ENCODE measurements around the gene MED23.
A peak's percentile ranks its signal among the peaks of the same experiment; 100 is the strongest.

The MED23 gene, protein sequence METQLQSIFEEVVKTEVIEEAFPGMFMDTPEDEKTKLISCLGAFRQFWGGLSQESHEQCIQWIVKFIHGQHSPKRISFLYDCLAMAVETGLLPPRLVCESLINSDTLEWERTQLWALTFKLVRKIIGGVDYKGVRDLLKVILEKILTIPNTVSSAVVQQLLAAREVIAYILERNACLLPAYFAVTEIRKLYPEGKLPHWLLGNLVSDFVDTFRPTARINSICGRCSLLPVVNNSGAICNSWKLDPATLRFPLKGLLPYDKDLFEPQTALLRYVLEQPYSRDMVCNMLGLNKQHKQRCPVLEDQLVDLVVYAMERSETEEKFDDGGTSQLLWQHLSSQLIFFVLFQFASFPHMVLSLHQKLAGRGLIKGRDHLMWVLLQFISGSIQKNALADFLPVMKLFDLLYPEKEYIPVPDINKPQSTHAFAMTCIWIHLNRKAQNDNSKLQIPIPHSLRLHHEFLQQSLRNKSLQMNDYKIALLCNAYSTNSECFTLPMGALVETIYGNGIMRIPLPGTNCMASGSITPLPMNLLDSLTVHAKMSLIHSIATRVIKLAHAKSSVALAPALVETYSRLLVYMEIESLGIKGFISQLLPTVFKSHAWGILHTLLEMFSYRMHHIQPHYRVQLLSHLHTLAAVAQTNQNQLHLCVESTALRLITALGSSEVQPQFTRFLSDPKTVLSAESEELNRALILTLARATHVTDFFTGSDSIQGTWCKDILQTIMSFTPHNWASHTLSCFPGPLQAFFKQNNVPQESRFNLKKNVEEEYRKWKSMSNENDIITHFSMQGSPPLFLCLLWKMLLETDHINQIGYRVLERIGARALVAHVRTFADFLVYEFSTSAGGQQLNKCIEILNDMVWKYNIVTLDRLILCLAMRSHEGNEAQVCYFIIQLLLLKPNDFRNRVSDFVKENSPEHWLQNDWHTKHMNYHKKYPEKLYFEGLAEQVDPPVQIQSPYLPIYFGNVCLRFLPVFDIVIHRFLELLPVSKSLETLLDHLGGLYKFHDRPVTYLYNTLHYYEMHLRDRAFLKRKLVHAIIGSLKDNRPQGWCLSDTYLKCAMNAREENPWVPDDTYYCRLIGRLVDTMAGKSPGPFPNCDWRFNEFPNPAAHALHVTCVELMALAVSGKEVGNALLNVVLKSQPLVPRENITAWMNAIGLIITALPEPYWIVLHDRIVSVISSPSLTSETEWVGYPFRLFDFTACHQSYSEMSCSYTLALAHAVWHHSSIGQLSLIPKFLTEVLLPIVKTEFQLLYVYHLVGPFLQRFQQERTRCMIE (N-terminal part only)

DNA sequence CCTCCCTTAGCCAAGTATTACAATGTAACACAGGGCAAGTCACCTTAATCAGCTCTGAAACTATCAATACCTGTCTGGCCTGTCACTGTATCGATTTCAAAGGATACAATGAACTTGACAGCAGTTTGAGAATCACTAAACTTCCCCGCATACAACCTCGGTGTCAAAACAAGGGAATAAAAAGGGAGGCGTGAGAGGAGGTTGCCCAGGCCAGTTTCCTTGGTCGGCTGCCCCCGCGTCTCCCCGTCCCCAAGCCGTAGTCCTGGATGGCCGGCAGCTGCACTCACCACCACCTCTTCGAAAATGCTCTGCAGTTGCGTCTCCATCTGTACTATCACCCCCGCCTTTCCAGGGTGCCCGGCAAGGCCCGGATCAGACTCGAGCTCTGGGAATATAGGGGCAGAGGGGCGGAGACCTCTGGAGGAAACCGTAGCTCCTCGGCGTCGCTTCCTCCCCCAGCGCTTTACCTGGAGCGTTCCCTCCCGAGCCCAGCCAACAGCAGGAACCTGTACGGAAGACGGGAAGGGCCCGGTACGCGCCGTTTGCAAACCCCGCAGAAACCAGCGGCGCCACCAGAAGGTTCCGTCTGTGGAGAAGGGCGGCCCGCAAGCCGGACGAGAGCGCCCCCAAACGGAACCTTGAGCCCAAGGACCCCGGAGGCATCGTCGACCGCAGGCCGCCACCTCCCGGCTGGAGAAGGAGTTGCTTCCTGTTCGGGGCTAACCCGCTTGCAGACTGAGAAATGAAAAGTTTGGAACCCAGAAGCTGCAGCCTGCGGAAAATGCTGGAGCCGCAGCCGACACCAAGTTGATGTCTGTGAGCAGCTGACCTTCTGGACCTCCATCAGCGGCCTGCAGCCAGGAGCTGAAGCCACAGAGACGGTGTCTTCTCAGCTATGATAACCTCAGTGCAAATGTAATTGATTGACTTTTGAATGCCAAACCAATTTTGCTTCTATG, at the start of gene MED23:
Gene MED23 (minus strand): TSS at position 519 of the 959 bp plus-strand sequence. CDS start 193 bp downstream, at position 326.
- peak; percentile 92 for DNase-seq

DNA sequence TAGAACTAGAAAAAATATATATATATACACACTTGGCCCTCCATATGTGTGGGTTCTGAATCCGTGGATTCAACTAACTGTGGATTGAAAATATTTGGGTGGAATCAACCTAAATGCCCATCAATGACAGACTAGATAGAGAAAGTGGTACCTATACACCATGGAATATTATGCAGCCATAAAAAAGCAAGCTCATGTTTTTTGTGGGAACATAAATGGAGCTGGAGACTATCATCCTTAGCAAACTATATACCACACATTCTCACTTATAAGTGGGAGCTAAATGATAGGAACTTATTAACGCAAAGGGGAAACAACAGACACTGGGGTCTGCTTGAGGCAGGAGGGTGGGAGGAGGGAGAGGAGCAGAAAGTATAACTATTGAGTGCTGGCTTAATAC, 45.1 kb upstream of the MED23 start:
- DNase-seq: no peak

DNA sequence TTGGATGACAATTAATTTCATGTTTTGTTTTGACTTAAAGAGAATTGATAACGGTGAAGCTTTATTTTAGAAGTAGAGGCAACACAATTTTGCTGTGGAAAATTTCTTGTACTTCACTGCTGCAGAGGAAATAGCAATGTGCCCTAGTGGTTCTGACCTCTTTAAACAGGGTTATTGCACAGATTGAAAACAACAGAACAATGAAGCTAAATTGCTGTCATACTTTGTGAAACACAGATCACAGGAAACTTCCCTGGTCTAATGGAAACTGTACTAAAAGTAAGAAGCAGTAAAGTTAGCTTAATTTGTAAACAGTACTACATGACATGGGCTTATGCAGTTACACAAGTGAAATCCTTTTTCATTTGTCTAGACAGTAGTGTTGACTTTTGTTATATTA, 41.8 kb upstream of the MED23 start:
- no peak for DNase-seq

DNA sequence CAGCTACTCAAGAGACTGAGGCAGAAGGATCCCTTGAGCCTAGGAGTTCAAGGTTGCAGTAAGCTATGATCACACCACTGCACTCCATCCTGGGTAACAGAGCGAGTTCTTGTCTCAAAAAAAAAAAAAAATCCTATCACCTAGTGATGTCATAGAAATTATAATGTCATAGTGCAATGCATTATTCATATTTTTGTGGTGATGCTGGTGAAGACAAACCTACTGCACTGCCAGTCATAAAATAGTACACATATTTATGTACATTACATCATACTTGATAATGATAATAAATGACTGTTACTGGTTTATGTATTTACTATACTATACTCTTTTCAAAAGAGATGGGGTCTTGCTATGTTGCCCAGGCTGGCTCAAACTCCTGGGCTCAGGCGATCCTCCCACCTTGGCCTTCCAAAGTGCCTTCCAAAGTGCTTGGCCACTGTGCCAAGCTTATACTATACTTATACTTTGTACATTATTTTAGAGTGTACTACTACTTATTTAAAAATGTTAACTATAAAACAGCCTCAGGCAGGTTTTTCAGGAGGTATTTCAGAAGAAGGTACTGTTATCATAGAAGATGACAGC, 35.6 kb upstream of the MED23 start:
- no peak for DNase-seq

DNA sequence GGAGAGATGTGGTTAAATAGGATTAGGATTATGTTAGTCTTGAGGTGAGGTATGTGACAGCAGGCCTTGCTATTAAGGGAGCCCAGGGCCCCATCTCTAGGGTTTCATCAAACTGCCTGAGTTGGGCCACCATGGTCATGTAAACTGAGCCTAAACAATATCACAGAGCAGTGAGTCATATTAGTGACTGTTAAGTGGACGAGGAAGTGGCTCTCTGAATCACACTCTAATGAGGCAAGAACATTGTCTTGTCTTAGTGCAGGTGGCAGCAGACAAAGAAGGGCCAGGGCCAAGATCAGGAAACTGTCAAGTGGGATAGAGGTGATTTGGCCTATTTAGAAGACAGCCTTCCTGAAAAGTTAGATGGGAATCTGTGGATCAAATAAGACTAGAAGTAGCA, 32.2 kb upstream of the MED23 start:
- DNase-seq: no peak

DNA sequence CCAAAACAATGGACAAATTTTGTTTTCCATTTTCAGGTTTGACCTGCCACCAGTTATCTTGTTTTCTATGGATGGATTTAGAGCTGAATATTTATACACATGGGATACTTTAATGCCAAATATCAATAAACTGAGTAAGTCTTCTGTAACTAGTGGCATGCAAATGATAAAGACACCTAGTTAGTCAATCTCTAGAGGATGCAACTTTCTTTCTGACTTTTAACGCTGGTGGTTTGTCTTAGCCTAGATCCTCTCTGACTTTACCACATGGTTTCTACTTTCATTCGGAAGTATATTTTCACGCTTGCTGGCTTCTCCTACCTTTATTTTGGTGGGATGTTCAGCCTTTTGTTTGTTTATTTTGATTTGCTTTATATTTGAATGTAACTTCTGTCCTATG, 30.2 kb upstream of the MED23 start:
- DNase-seq: no peak

DNA sequence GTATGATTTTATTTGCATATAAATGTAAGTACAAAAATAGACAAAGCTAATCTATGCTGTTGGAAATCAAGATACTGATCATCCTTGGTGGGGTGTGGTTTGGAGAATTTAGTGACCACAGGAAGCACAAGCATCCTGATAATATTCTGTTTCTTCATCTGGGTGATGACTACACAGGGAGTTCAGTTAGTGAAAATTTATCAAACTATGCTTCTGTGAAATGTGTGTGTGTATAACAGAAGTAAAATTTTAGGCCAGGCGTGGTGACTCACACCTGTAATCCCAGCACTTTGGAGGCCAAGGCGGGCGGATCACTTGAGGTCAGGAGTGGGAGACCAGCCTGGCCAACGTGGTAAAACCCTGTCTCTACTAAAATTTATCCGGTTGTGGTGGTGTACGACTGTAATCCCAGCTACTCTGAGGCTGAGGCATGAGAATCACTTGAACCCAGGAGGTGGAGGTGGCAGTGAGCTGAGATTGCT, 29.6 kb upstream of the MED23 start:
- DNase-seq: no peak

DNA sequence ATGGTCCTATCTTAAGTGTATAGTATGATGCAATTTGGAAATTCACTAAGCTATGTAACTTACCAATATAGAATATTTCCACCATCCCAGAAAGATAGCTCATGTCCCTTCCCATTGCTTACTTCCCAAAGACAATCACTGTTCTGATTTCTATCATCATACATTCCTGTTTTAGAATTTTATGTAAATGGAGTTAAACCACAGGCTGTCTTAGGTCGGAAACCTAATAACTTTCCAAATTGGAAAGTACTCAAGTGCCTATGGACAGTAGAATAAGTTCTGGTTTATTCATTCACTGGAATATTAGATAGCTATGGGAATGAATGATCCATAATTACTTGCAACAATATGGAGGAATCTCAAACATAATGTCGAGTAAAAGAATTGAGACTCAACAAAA, 29.2 kb upstream of the MED23 start:
- DNase-seq: no peak

DNA sequence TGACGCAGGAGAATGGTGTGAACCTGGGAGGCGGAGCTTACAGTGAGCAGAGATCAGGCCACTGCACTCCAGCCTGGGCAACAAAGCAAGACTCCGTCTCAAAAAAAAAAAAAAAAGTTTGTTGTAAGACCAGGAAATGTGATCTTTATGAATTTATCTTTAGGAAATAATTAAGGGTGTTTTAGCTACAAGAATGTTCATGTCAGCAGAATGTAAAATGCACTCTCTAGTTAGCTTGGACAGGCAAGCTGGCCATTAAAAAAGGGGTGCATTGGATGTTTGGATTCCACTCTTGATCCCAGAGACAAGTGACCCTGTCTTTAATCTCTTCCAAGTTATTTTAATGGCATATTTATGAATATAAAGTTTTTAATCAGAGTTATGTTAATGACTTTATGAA, 28.6 kb upstream of the MED23 start:
- DNase-seq: no peak

DNA sequence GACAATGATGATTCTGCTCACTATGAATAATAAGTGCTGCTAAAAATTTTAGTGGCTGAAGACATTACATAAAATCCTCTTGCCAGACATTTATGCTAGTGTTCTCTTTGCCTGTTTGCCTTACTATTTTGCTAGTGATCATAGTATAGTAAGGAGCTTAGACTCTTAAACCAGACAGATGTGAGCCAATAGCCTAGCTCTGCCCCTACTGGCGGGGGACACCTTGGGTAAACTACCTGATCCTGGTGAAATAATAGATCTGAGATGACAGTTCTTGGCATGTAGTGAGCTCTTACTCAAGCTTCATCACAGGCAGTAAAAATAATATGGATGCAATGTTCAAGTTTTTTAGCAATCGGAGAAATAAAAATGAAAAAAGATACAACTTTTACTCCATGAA, 27.9 kb upstream of the MED23 start:
- no peak for DNase-seq

DNA sequence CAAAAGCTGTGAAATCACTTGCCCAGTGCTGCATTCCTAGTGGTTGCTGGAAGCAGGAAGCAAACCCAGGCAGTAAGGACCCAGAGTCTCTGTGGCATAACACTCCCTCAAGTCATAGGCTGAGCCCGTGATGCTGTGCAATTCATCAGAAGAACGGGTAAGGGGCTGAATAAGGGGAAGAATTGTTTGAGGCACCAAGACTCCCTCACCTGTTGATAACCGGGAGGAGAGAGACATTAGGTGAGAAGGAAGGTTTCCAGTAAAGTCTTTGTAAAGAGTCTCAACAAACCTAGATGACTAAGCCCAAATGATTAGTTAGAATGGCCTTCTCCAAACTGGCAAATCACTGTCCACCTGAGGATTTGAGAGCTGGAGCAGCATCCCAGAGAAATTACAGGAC, 27.3 kb upstream of the MED23 start:
- no peak for DNase-seq

DNA sequence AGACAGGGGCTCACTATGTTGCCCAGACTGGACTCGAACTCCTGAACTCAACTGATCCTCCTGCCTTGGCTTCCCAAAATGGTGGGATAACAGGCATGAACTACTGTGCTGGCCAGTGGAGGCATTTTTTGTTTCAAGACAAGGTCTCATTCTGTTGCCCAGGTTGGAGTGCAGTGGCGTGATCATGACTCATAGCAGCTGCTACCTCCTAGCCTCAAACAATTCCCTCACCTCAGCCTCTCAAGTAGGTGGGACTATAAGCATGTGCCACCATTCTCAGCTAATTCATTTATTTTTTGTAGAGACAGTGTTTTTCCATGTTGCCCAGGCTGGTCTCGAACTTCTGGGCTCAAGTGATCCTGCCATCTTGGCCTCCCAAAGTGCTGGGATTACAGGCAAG, 26.3 kb upstream of the MED23 start:
- DNase-seq: no peak

DNA sequence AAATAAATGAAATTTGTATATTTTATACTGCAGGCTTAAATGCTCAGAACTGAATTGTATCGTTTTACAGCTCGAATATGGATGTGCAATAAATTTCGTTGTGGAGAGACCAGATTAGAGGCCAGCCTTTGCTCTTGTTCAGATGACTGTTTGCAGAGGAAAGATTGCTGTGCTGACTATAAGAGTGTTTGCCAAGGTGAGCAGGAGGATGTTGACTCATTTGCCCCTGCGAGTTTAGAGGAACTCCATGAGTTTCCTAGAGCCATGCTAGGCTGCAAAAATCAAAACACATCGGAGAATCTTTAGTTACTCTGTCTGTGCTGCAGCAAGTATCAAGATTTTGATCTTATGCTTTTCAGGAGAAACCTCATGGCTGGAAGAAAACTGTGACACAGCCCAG, 24.4 kb upstream of the MED23 start:
- DNase-seq: no peak

DNA sequence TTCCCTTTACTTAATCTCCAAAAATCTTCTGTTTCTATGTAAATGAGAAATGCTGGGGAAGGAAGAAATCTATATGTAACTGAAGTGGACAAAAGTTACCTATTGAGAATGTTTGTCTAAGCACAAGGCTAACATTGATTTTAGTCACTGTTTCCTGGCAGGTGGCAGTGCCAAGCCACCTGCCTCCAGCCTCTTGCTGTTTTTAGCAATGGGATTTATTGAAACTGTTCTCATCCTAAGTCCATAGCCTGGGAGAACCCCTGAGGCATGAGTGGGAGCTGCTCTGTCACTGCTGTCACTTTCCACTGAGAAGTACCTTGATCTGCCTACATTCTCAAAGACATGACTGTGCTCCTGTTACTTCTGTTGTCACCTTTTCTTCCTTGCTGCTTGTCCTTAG, 23.7 kb upstream of the MED23 start:
- DNase-seq: no peak

DNA sequence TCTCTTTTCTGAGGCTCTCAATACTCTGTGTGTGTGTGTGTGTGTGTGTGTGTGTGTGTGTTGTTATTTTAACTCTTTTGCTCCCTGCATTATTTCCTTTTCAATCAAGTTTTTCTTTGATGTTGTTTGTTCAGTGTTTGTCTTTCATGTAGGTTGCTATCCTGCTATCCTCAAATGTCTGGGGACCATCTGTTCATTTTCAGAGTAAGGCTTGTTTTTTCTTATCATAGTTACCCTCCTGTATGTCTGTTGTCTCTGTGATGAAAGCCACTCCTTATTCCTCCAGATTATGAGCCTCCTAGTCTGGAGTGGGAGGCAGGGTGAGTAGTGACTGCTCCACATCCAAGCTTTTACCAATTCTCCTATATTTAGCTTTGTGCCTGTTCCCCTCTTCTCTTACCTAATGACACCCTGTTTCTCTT, 18.2 kb upstream of the MED23 start:
- DNase-seq: no peak

DNA sequence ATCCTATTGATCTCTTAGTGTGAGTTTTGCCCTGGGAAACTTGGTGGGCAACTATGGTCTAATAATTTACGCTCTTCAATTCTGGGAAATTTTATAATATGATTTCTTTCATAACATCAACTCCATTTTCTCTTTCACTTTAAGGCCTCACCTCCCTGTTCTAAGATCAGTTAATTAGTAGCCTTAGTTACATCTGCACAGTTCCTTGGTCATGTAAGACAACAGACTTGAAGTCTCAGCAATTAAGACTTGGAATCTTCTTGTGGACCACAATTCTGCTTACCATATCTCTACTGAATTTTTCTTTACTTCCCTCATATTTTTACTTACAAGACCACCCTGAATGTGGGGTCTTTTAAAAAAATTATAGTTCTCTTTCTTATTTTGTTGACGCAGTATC, 17.8 kb upstream of the MED23 start:
- no peak for DNase-seq

DNA sequence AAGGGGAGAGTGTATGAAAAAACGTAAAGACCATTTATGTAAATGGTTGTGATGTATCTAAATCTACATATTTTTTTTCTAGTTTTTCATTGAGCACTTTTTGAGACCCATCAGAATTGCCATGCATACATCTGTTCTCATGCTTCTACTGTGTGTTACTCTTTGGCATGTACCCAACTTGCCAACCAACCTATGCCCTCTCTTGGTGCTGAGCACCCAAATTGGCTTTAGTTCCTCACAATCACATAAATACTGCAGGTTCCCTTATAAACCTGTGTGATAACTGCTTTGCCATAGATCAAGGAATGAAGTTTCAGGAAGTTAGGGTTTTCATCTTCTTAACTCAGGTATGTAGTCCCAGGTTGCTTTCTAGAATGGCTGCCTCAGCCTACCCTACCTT, 16.9 kb upstream of the MED23 start:
- no peak for DNase-seq

DNA sequence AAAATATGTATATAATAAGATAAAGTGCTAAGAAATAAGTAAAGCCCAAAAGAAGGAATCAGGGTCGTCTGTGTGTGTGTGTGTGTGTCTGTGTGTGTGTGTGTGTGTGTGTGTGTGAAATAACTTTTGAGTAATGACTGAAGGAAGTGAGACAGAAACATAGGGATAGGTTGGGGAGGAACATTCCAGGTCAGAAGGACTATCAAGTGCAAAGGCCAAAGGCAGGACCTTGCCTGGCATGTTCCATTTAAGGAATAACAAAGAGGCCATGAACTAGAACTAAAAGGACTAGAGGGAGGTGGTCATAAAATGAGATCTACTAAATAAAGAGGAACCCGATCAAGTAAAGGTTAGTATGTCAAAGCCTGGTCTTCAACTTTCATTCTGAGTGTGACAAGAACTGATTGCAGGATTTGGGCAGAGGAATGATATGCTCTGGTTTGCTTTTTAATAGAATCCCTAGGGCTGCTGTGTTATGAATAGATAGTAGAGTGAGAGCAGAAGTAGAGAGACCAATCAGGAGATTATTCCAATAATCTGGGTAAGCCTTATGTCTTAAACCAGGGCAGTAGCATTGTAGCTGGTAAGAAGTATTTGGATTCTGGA, 15.9 kb upstream of the MED23 start:
- DNase-seq: no peak

DNA sequence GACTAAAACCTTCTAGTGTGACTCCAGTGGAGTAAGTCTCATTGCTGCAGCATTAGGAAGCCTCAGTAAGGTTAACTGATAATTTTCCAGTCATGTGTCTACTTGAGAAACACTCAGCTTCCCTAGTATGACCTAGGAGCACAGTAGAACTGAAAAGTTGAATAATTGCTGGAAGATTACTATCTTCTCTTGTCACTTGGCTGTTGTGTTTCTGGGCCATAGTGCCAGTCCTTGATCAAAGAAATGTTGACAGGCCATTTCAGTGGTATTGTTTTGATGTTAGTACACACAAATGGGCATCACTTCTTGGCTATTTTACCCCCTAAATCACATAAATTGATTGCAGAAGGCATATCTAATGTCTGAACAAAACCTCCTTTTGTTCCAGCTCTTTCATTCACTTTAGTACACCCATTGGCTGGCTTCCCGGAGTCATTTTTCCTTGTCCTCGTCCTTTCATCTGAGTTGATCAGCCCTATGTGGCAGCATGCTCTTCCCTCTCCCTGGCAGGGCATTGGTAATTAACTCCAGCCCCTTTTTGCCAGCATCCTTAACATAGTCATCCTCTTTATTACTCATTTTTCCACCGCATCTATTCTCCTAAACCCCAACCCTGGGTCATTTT, 15.1 kb upstream of the MED23 start:
- DNase-seq: no peak

DNA sequence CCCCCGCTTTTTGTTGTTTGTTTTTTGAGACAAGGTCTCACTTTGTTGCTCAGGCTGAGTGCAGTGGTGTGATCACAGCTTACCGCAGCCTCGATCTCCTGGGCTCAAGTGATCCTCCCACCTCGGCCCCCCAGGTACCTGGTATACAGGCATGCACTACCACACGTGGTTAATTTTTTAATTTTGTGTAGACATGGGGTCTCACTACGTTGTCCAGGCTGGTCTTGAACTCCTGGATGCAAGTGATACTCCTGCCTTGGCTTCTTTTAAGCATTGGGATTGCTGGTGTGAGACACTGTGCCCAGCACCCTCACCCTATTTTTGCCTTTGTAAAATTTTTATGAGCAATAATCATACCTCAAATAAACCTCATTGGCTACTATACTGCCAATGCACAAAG, 14.5 kb upstream of the MED23 start:
- no peak for DNase-seq

DNA sequence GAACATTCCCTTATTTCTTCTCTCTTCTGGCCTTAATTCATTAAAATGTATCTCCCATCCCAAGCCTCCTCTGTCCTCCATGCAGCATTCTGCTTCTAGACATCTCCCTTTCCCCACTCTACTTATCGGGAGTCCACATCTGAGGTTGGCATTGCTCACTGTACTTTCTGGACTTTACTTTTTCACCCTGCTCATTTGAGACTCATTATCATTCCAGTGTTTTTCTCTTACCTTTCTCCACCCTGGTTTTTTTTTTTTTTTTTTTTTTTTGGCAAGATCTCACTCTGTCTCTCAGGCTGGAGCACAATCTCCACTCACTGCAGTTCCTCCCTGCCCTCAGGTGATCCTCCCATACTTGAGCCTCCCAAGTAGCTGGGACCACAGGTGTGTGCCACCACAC, 13.5 kb upstream of the MED23 start:
- no peak for DNase-seq
